CD4-positive, alpha-beta T cell treated with Interferon alpha-2 for 1 hour (primary cell): ENCODE results near the gene BABAM2.
A peak's percentile ranks its signal among the peaks of the same experiment; 100 is the strongest.
"Not testable (repeated sequence)": the region's sequence is repeated elsewhere in the genome, so short reads cannot be mapped to it uniquely, and the experiment has no call there.

ENCODE experiments used
- DNase-seq, 2 donors: peaks; one replicate each; pipeline ENCODE4 v3.0.0-alpha.2; 2020 to 2022

The BABAM2 gene

DNA sequence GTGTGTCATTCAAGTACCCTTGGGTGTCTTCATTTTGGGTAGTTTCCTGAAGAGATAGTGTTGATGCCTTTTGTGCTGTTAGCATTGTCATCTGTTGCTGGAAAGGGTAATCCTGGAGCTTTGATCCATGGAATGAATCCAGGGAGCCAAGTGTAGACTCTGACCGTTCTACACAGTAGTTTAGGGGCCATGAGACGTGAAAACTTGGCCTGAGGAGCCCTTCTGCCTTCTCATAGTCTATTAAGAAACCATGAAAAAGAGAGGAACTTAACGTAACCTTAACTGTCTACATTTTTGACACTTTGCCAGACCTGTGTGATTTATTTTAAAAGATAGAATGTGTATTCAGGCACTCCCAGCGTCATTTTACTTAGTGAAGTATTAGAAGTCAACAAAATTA lies 194.0 kb downstream of the BABAM2 start:
- DNase-seq = no peak

DNA sequence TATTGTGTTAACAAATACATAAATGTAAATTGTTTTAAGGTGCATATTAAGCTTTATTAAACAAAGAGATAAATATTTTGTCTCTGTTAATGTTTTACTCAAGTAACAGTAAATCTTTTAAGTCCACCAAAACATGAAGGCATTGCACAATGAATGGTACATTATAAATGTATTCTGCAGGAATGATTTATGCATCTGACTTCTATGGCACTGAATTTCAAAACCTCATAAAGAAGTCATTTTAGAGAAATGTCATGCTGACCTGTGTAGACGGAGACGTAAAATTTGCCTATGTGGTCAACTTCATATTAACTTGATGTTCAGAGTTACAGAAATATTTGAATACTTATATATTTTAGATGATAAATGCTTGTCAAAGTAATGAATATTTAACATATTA lies 194.7 kb downstream of the BABAM2 start:
- DNase-seq = no peak

GRCh38 chr2:28086611-28087010 lies 196.1 kb downstream of the BABAM2 start:
- DNase-seq = no peak

GRCh38 chr2:28088970-28089369 lies 198.4 kb downstream of the BABAM2 start:
- DNase-seq = no peak

DNA sequence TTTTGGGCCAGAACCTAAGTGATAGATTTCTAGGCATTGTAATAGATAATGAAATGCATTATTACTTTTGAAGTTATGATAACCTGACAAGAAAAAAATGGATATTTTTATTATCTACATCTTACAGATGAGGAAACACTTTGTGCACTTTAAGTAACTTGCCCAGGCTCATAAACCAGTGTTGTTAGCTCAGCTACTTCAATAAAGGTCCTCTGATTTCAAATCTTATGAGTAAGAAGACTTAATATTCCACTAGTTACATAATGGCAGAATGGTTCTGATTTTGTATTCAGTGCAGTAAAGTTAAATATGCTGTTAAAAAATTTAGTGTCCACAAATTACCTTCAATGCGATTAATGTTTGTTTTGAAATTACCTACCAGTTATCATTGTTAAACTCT lies 199.0 kb downstream of the BABAM2 start:
- no peak for DNase-seq

- no peak for DNase-seq
Observed at GRCh38 chr2:28093308-28093707, 202.8 kb downstream of the BABAM2 start.

- DNase-seq = no peak
Observed at GRCh38 chr2:28093768-28094167, 203.2 kb downstream of the BABAM2 start.

GRCh38 chr2:28094739-28095138 lies 204.2 kb downstream of the BABAM2 start:
- DNase-seq = no peak

DNA sequence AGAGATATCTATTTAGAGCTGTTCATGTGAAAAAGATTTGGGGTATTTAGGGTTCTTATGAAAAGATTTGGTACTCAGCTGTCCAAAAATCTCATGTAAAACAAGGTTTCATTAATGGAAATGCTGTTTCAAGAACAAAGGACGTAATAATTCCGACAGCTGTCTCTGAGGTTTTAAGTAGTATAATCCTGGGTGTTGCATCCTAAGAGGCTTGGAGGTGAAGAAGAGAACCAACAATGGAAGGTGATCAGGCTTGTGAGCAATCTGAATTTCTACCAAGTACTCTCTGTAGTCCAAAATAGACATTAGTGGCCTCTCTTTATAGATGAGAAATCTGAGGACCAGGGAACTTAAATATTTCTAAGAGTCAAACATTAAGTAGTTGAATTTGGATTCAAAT lies 205.1 kb downstream of the BABAM2 start:
- no peak for DNase-seq

GRCh38 chr2:28096421-28096820 lies 205.9 kb downstream of the BABAM2 start:
- no peak for DNase-seq

DNA sequence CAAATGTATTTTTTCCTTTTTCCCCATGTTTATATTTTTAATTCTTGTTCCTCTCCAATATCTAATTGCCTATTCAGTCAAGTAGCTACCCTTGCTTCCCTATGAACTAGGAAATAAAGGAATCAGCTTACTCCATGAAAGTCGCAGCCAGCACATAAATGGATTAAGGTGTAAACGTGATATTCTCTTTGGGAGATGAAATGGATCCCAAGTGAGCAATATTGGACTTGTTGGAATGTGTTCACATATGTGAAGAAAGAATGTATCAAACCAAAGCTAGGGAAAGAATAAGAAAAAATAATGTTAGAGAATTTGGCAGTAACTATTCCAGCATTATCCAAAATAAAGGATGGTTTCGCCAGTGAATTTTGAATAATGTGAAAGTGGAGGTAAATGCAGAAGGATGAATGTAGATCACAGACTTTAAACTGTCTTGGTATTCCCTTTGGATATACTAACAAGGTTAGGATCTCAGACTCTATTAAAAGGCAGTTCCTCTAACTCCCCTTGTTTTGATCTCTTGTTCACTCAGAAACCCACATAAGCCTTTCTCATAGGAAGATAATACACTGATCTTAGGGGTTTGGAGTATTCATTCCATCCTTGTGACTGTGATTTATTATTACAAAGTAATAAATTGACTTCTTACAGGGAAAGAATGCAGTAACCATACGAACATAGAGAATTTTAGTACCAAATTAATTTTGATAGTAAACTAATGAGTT lies 208.1 kb downstream of the BABAM2 start:
- DNase-seq = no peak

- no peak for DNase-seq
Observed at GRCh38 chr2:28101123-28101522, 210.6 kb downstream of the BABAM2 start.

DNA sequence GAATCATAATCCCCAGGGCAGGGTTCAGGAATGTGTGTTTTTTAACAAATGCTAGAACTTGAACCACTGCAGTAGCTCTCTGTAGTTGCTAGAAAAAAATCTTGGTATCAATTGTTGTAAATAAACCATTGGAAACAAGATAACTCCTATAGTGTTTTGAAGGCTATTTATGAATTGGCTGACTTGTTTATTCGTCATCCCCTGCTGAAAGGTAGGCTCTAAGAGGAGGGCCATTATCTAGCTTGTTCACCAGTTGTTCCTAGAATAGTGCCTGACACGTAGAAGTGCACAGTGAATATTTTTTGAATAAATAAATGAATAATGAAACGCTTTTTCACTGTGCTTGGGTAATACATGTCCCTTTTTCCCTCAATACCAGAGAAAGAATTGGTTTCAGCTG lies 211.4 kb downstream of the BABAM2 start:
- no peak for DNase-seq

DNA sequence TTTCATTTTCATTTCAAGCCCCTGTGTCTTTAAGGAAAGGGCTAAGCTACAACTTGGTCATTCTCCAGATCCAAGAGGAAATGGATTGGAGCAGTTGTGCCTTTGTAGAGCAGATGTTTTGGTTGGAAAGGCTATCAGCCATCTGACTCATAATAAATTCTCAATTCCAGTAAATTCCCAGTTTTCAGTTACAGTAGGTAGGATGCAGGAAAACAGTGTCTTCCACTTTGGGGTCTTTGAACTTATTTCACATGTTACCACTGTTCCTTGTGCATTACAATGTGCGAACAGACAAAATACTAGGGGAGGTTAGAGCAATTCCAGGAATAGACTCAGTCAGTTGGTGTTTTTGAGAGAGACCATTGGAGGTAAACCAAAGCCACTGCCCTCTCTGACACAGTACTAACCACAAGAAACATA lies 211.9 kb downstream of the BABAM2 start:
- DNase-seq = no peak

GRCh38 chr2:28103611-28104010 lies 213.1 kb downstream of the BABAM2 start:
- DNase-seq = no peak

GRCh38 chr2:28108143-28108542 lies 217.6 kb downstream of the BABAM2 start:
- DNase-seq = no peak

DNA sequence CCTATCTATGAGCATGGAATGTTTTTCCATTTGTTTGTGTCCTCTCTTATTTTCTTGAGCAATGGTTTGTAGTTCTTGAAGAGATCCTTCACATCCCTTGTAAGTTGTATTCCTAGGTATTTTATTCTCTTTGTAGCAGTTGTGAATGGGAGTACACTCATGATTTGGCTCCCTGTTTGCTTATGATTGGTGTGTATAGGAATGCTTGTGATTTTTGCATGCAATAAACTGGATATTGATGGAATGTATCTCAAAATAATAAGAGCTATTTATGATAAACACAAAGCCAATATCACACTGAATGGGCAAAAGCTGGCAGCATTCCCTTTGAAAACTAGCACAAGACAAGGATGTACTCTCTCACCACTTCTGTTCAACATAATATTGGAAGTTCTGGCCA lies 223.2 kb downstream of the BABAM2 start:
- DNase-seq = not testable (repeated sequence)

DNA sequence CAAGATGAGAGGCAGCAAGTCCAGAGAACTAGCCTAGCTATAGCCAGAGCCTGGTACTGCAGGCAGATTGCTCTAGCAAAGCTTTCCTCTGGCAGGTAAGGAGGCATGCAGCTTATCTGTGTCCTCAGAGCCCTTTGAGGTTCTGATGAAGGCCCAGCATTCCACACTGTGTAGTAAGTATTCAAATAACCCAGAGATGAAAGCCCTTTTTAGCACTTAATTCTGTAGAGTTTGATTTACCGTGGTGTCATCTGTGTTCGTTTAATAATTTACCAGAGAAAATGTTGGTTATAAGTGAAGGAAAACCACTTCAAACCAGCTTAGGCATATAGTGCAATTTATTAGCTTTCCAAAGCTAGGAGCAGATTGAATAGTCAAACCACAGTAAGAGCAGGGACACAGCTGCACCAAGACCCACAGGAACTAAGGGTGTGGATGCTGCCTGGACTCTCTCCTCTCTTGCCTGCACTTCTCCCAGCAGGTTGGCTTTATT lies 226.6 kb downstream of the BABAM2 start:
- DNase-seq = no peak

DNA sequence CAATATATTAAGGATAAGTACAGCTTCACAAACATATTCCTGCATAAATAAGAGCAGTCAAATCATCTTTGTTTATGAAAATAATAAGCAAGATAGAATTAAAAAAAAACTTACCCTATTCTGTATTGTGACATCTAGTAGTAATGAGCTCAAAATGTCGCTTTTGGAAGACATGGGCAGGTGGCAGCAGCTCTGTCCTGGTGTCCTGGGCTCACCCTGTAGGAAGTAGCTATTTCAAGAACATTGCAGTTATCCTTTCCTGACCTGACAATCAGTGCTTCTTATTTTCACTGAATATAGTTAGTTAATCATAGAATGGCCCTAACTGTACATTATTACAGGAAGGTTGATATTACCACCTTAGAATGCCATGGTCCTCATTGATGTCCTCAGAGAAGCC lies 229.1 kb downstream of the BABAM2 start:
- no peak for DNase-seq

GRCh38 chr2:28128281-28128950 lies 237.9 kb downstream of the BABAM2 start:
- DNase-seq = no peak

- DNase-seq = no peak
Observed at GRCh38 chr2:28129955-28130695, 239.6 kb downstream of the BABAM2 start.

DNA sequence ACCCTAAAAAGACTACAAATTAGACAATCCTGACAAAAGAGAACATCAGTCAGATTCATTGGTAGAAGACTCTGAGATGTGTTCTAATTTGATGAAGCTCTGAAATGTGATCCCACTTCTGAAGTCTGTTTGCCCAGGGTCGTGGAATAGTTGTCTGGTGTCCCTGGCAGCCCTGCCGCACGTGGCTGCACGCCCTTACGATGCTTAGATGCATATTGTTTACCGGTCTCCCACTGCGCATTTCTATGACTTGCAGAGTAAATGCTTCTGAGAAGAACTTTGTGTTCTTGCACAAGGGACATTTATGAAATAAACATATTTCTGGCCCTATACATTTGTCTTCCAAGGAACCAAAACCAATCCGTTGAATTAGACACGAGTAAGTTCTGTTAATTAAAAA lies 243.2 kb downstream of the BABAM2 start:
- DNase-seq = no peak

DNA sequence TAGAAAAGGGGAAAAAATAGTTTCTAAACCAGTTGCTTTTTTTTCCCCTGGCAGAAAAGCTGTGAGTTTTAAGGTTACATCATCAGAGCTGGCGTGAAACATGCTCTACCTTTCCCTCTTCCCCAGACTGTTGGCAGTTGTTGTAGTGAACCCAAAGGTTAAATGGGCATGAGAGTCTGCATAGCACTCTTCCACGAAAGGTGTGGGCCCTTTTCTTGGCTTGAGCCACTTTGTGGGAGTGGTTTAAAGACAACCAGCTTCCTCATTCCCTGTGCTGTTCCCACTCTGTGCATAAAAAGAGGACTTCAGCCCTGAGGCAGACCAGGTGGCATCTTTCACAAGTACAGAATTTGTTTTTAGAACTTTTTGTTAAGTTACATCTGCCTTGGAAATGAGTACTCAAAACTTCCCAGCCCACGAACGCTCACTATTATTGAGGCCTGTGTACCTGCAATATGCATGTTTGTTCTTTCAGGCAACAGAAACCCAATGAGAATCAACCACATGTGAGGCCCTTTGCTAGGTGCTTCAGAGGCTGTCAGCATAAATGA lies 243.8 kb downstream of the BABAM2 start:
- peak in 1 of 2 donors; percentile 5 for DNase-seq

DNA sequence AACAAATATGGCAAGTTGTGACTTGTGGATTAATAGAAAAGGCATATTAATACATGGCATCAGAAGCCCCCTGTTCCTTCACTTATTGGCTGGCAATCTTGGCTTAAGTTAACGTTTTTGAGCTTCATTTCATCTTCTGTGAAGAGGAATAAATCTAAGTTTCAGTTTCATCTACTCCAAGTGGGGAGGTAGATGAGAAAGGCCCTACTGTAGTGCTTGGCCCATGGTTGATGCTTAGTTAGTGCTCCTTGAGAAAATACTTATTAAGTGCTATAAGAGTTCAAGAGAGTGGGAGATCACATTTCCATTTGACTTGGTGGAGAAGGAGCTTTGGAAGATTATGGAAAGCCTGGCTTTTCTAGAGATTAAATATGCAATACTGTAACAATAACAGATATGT lies 244.3 kb downstream of the BABAM2 start:
- DNase-seq = peak in 1 of 2 donors; percentile 10
